Measurements from ENCODE around the gene KIF6.

DNA sequence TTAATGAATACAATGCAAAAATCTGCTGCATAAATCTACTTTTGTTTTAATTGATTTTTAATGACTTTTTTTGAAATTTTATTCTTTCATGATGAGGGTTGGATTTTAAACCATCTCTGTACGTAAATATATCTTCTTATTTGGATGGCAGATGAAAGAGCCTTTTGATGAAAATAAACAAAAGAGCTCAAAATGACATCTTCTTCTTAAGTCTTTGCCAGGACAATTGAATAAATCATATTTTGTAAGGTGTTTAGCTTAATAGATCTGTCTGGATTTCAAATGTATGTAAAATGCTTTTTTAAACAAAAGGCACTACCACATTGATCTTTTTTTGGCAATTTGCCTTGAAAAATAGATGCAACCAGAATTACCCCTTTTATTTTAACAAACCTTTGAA, 39.3 kb downstream of the KIF6 start:
- no peak for TF ChIP-seq POLR2A (IDR thresholded peaks at IDR 0.05)
- TF ChIP-seq, protein P1, sequence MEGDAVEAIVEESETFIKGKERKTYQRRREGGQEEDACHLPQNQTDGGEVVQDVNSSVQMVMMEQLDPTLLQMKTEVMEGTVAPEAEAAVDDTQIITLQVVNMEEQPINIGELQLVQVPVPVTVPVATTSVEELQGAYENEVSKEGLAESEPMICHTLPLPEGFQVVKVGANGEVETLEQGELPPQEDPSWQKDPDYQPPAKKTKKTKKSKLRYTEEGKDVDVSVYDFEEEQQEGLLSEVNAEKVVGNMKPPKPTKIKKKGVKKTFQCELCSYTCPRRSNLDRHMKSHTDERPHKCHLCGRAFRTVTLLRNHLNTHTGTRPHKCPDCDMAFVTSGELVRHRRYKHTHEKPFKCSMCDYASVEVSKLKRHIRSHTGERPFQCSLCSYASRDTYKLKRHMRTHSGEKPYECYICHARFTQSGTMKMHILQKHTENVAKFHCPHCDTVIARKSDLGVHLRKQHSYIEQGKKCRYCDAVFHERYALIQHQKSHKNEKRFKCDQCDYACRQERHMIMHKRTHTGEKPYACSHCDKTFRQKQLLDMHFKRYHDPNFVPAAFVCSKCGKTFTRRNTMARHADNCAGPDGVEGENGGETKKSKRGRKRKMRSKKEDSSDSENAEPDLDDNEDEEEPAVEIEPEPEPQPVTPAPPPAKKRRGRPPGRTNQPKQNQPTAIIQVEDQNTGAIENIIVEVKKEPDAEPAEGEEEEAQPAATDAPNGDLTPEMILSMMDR (IDR thresholded peaks at IDR 0.05) = no peak

Measured in gastroesophageal sphincter (tissue), 3 donors.